Pancreas (tissue), 10 donors: ENCODE measurements around the gene THTPA. TPM values are rescaled to one million over a fixed set of nuclear protein-coding genes. Genes with fewer than 3 reads are reported as not detected.
"Not testable (repeated sequence)": the region's sequence is repeated elsewhere in the genome, so short reads cannot be mapped to it uniquely, and the experiment has no call there.

Experiments used
- ATAC-seq, 4 donors: fragments of 200-7000 bp; cut with Tn5 transposase; one replicate each; pipeline versions ENCODE4 v1.8.0 to v1.9.1; 2020; ENCODE audit warnings: mild to moderate bottlenecking in 4 of 4, moderate library complexity in 4 of 4
- DNase-seq, 6 donors: peaks; one replicate each; pipeline ENCODE4 v3.0.0-alpha.2; 2020
- FAIRE-seq: peaks from 2 replicates; lab custom pipeline; 2012; peaks lifted over from hg19 to GRCh38; lab: Jason Lieb, UNC
- H3K27ac ChIP-seq, 4 donors: fragments of 200-600 bp; sonication (generic); 1 replicate in 3 of 4; 2 replicates in 1 of 4; pipeline versions ENCODE4 v1.5.0 to v1.8.0; 2020
- H3K27me3 ChIP-seq, 4 donors: fragments of 200-600 bp; one replicate each; pipeline ENCODE4 v1.8.0; 2021
- H3K36me3 ChIP-seq, 3 donors: fragments of 200-600 bp; sonication (generic) in 1 of 3; one replicate each; pipeline versions ENCODE4 v1.5.0 to v1.8.0; 2020 to 2021
- H3K4me1 ChIP-seq, 3 donors: fragments of 200-600 bp; one replicate each; pipeline ENCODE4 v1.8.0; 2021
- H3K4me3 ChIP-seq, 4 donors: fragments of 200-600 bp; sonication (generic) in 2 of 4; one replicate each; pipeline versions ENCODE4 v1.5.0 to v1.8.0; 2020 to 2021
- H3K9me3 ChIP-seq, 4 donors: fragments of 200-600 bp; one replicate each; pipeline ENCODE4 v1.8.0; 2021
- CTCF ChIP-seq, 4 donors: fragments of 200-600 bp; sonication (generic) in 3 of 4; IDR thresholded peaks; one replicate each; pipeline versions ENCODE4 v1.5.0 to v1.8.0; 2021; ENCODE audit warnings: antibody characterized with exemption in 4 of 4
- WGBS, 2 donors: extraction: QIAGEN DNeasy Blood & Tissue Kit; methylation state at CpG; one replicate each; pipeline ENCODE4 v1.1.7; 2013; 5-methylcytosine and 5-hydroxymethylcytosine counted together
- intact Hi-C, 3 donors: fragments of 100-400 bp; cut with DNase I; formaldehyde crosslinking; loops; one replicate each; pipeline versions ENCODE4 v1.11.1 to v1.14.2; 2022
- polyA plus RNA-seq, 2 donors: library from polyadenylated mRNA; stranded (reverse); fragments of 200-250 nt; gene quantifications; one replicate each; pipeline ENCODE4 v1.2.3, GENCODE V29; 2013
- total RNA-seq, 6 donors: library from RNA; stranded (reverse); fragmentation: NEBNext Ultra II Directional in 4 of 6; extraction: Animal tissue kit (Norgen Biotek cat#: 25700) in 4 of 6; gene quantifications; one replicate each; pipeline versions ENCODE4 v1.2.1 to v1.2.4, GENCODE V29; 2021 to 2023
- donor health status: healthy with polysubstance abuse.
- donor health status: DM: no; HTN: no; CAD: no; lungs with moderate emphysema.
- donor health status: DM: no; HTN: no; CAD: no.
- donor health status: control.
- donor health status: control.
- donor health status: Bipolar disorder and iron deficiency.
- donor health status: DM: yes; HTN: yes; CAD: no.
- donor health status: DM: no; HTN: no; CAD: no.
- donor health status: DM: no; HTN: no; CAD: no.
- donor health status: DM: yes; HTN: yes; CAD: no.

The THTPA gene
- total and polyA plus RNA-seq, 8 donors, result 5.6 to 11.9 (median 9.3) TPM

GRCh38 chr14:23532658-23533057 lies 23.4 kb upstream of the THTPA start:
- no peaks in the 10 kb centered on the region for H3K36me3 ChIP-seq
- no peaks in the 10 kb centered on the region for H3K9me3 ChIP-seq
- H3K4me1 ChIP-seq, result no peaks in the 10 kb centered on the region
- no peak for DNase-seq
- no peak overlapping the region for H3K4me3 ChIP-seq
- 91 to 98% methylated on average over 7 of the region's 7 CpGs for WGBS, 2 donors
- intact Hi-C loops, result no loop called here
- ATAC-seq, result no peak
- FAIRE-seq, result no peak
- no peaks in the 10 kb centered on the region for H3K27me3 ChIP-seq
- no peak overlapping the region for H3K27ac ChIP-seq
- no peak for TF ChIP-seq CTCF (IDR thresholded peaks at IDR 0.05)

- Histone ChIP-seq H3K27me3 (no peaks in the 10 kb centered on the region), H3K4me3 (no peak overlapping the region), H3K9me3 (no peaks in the 10 kb centered on the region), H3K36me3 (no peaks in the 10 kb centered on the region), H3K4me1 (no peaks in the 10 kb centered on the region), H3K27ac (no peak overlapping the region)
- ATAC-seq (no peak), FAIRE-seq (no peak), DNase-seq (no peak)
- no peak for TF ChIP-seq CTCF (IDR thresholded peaks at IDR 0.05)
- WGBS, 2 donors, result 89 to 92% methylated on average over 16 of the region's 16 CpGs
- intact Hi-C loops, result no loop called here
Observed at GRCh38 chr14:23533652-23534435, 22.2 kb upstream of the THTPA start.

- TF ChIP-seq CTCF (IDR thresholded peaks at IDR 0.05), result no peak
- FAIRE-seq (no peak), ATAC-seq (no peak), DNase-seq (no peak)
- no peaks in the 10 kb centered on the region for H3K27me3 ChIP-seq
- H3K9me3 ChIP-seq, result no peaks in the 10 kb centered on the region
- no peaks in the 10 kb centered on the region for H3K4me1 ChIP-seq
- no peak overlapping the region for H3K4me3 ChIP-seq
- H3K36me3 ChIP-seq, result no peaks in the 10 kb centered on the region
- intact Hi-C loops, result no loop called here
- 75 to 81% methylated on average over 4 of the region's 4 CpGs for WGBS, 2 donors
- no peak overlapping the region for H3K27ac ChIP-seq
Observed at GRCh38 chr14:23535943-23536342, 20.1 kb upstream of the THTPA start.

GRCh38 chr14:23536494-23536893 lies 19.6 kb upstream of the THTPA start:
- FAIRE-seq, result no peak
- intact Hi-C loops, result no loop called here
- no peak for ATAC-seq
- no peak for DNase-seq
- TF ChIP-seq CTCF (IDR thresholded peaks at IDR 0.05), result no peak
- H3K27me3 ChIP-seq, result no peaks in the 10 kb centered on the region
- no peak overlapping the region for H3K27ac ChIP-seq
- no peaks in the 10 kb centered on the region for H3K36me3 ChIP-seq
- 79 to 84% methylated on average over 2 of the region's 2 CpGs for WGBS, 2 donors
- H3K4me1 ChIP-seq, result no peaks in the 10 kb centered on the region
- H3K9me3 ChIP-seq, result no peaks in the 10 kb centered on the region
- no peak overlapping the region for H3K4me3 ChIP-seq

- H3K4me1 ChIP-seq, DNase-seq, H3K27ac ChIP-seq, H3K9me3 ChIP-seq, H3K27me3 ChIP-seq, H3K36me3 ChIP-seq, ATAC-seq, intact Hi-C loops, H3K4me3 ChIP-seq, FAIRE-seq: not testable (repeated sequence)
- WGBS, 2 donors, result 82 to 85% methylated on average over 6 of the region's 6 CpGs
Observed at GRCh38 chr14:23536906-23537305, 19.2 kb upstream of the THTPA start.
